Fibroblast of skin of left biceps (primary cell): ENCODE data around the gene AARSD1.
A peak's percentile ranks its signal among the peaks of the same experiment; 100 is the strongest.
"Not testable (repeated sequence)": the region's sequence is repeated elsewhere in the genome, so short reads cannot be mapped to it uniquely, and the experiment has no call there.

Experiments
- DNase-seq, 2 experiments: peaks; one replicate each; pipeline ENCODE4 v3.0.0-alpha.2; 2013; ENCODE audit warnings: low read depth in 2 of 2

The AARSD1 gene

DNA sequence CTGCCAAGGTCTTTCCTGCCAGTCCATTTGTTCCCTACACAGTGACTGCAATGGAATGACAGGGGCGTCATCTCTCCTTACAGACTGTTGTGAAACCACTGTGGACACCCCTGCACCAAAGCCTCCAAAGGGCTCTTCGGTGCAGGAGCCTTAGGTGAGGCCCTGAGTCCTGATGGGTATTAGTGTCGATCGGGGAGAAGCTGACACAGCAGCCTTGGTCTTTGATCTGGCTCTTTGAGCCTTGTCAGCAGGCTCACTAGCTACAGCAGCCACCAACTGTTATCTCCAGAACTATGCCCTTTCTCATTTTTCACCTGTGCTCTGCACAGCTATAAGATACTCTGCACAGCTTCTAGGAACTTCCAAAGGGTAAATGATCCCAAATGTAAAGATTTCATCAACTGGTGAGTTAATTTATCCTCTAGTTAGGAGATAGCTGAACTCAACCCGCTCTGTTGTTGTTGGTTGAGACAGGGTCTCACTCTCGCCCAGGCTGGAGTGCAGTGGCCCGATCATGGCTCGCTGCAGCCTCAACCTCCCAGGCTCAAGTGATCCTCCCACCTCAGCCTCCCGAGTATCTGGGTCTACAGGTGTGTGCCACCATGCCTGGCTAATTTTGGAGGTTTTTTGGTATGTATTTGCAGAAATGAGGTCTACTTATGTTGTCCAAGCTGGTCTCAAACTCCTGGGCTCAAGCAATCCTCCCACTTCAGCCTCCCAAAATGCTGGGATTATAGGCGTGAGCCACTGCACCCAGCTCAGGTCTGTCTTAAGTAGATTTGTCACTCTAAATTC is 44.0 kb downstream of the AARSD1 start:
- no peak for DNase-seq

DNA sequence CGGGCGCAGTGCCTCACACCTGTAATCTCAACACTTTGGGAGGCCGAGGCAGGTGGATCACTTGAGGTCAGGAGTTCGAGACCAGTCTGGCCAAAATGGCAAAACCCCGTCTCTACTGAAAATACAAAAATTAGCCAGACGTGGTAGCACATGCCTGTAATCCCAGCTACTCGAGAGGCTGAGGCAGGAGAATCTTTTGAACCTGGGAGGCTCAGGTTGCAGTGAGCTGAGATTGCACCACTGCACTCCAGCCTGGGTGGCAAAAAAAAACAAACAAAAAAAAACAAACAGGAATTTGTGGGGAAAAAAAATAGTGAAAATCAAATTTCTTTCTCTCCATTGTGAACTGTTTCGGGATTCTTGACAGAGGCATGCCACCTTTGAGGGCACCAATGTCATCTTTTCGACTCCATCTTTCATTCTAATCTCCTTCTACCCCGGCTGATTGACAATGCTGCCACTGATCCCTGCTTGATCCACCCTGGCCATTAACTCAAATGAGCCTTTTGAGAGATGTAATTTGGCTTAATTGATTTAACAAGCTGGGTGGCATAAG is 44.7 kb downstream of the AARSD1 start:
- DNase-seq: not testable (repeated sequence)

DNA sequence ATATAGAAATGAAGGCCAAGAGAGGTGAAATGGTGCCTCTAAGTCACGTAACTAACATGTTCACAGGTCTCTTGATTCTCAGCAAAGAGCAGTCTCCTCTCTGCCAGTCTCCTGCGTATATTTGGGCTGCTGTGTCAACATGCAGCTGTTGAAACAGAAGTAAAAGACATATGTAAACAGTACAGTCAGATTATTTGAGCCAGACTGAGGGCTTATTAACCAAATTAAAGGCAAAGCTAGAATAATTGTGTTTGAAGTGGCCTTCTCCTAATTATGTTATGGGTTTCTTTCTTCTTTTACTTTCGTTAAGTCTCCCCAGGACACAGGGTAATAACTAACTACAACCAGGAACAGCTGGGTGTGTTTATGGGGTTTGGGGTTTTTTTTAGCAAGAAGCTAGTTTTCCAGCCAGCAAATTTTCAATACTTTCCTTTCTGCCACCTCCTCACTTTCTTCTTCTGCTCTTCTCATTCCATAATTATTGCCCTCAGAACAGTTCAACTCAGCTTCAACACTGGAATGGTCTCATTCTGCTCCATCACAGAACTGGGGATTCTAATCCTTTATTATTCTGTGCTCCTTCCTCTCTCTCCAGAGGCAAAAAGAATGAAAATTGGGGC is 45.2 kb downstream of the AARSD1 start:
- no peak for DNase-seq

- DNase-seq: no peak
Measured at GRCh38 chr17:42917236-42917603, 47.0 kb downstream of the AARSD1 start.

- DNase-seq: not testable (repeated sequence)
Measured at GRCh38 chr17:42916388-42917235, 47.6 kb downstream of the AARSD1 start.

DNA sequence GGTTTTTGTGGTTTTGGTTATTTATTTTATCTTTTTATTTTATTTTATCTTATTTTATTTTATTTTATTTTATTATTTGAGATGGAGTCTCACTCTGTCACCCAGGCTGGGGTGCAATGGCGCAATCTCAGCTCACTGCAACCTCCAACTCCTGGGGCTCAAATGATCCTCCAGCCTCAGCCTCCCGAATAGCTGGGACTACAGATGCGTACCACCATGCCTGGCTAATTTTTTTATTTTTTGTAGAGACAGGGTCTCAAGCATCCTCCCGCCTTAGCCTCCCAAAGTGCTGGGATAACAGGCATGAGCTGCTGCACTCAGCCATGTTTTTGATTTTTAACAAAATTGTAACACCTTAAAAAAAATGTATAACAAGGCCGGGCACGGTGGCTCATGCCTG is 49.0 kb downstream of the AARSD1 start:
- not testable (repeated sequence) for DNase-seq

DNA sequence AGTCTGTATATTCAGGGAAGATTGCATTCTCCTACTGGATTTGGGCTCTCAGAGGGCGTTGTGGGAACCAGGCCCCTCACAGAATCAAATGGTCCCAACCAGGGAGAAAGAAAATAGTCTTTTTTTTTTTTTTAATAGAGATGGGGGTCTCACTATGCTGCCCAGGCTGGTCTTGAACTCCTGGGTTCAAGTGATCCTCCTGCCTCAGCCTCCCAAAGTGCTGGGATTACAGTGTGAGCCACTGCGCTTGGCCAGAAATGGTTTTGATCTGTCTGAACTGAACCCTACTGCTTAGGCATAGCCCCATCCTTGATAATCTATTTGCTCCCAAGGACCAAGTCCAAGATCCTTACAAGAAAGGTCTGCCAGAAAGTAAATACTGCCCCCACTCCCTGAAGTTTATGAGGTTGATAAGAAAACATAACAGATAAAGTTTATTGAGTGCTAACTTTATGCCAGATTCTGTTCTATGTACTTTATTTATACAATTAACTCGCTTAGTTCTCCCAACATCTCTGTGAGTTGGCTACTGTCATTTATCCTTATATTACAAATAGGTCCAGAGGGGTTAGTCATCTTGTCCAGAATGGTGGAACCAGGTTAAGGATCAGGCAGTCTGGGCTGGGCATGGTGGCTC is 50.2 kb downstream of the AARSD1 start:
- DNase-seq: no peak

- DNase-seq: no peak
Measured at GRCh38 chr17:42913522-42913921, 50.7 kb downstream of the AARSD1 start.

- DNase-seq: peak in 1 of 2 experiments; percentile 3
Measured at GRCh38 chr17:42908872-42909700, 55.2 kb downstream of the AARSD1 start.

- DNase-seq: no peak
Measured at GRCh38 chr17:42906772-42907446, 57.3 kb downstream of the AARSD1 start.

DNA sequence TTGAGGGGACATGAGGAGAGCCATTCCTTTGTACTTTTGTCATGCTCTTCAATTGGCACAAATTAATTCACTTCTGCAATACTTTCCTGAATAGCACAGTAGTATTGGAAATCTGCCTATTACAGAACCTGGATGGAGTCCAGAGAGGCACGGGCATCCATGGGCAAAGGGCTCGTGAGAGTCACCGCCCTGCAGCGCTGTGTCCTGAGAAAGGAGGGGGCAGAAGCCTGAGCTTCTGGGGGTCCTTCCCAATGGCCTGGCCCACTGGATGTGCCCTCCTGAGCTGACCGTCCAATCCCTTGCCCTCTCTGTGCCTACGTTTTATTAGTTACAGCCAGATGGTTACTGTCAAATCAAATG is 60.2 kb downstream of the AARSD1 start:
- no peak for DNase-seq

DNA sequence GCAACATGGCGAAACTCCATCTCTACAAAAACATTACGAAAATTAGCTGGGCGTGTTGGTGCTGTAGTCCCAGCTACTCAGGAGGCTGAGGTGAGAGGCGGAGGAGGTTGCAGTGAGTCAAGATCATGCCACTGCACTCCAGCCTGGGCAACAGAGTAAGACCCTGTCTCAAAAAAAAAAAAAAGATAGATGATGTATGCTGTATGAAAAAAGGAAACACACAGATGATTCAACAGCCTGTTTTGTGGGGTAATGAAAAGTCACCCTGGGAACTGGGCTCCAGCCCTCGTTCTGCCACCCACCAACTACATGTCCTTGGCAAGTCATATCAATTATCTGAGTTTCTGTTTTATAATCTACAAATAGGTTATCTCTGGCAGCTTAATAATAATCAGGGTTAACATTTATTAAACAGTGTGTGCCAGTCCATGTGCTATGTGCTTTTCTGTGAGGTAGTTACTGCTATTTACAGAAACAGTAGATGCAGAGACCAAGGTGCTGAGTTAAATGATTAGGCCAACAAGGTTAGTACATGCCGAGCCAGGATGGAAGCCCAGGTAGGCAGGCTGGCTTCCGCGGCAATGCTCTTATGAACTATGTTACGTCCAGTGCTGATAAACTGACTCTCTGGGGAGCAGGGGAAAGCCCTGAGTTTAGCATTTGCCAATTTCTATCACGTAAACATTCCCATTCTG is 62.6 kb downstream of the AARSD1 start:
- no peak for DNase-seq
